Stimulated activated naive CD8-positive, alpha-beta T cell treated with anti-CD3 and anti-CD28 coated beads, Interleukin-15, amount 100 ng/mL, for 72 hours (primary cell): ENCODE results near the gene FOXN4.

Experiments used
- ATAC-seq: fragments of 150-1000 bp; cut with Tn5 transposase; 2 replicates; pipeline ENCODE4 v1.10.0; 2021; ENCODE audit warnings: mild to moderate bottlenecking, moderate library complexity
- DNase-seq, 2 donors: peaks; one replicate each; pipeline ENCODE4 v3.0.0; 2021 to 2022
- H3K27ac Mint-ChIP-seq, 2 donors: one replicate each; pipeline ENCODE4 v1.8.0; 2022; ENCODE audit warnings: mild to moderate bottlenecking in 2 of 2, mixed read lengths in 2 of 2, moderate library complexity in 2 of 2
- H3K27me3 Mint-ChIP-seq: one replicate; pipeline ENCODE4 v1.8.0; 2022; ENCODE audit warnings: mixed read lengths
- H3K4me1 Mint-ChIP-seq: one replicate; pipeline ENCODE4 v1.8.0; 2022; ENCODE audit warnings: mild to moderate bottlenecking, mixed read lengths
- H3K4me3 Mint-ChIP-seq, 2 donors: one replicate each; pipeline ENCODE4 v1.8.0; 2022; ENCODE audit warnings: mild to moderate bottlenecking in 2 of 2, mixed read lengths in 2 of 2, moderate library complexity in 1 of 2
- H3K9me3 Mint-ChIP-seq, 2 donors: one replicate each; pipeline ENCODE4 v1.8.0; 2022; ENCODE audit warnings: mixed read lengths in 2 of 2

FOXN4 gene

DNA sequence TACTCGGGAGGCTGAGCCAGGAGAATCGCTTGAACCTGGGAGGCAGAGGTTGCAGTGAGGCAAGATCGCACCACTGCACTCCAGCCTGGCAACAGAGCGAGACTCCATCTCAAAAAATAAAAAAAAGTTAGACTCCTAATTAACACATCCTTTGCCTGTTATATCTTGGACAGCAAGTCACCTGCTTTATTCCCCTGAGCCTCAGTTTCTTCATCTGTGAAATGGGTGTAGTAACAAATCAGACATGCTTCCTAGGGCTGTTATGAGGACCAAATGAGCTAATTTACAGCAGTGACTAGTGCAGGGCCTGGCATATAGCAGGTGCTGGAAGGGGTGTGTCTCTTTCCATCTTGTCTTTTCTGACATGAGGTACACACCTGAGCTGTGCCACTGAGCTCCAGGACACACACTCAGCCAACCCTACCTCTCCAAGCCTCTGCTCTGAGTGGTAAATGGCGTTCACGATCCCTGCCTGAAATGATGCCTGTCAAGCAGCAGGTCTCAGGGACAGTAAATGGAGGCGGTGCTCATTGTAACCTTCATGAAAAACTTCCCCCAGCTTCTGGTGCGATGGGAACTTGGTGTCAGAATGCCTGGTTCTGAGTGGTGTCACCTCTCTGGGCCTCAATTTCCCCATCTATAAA is 31.7 kb downstream of the FOXN4 start:
- Mint-ChIP-seq H3K4me3 (no peak overlapping the region), H3K27me3 (peaks cover 7% of the 10 kb centered on the region), H3K9me3 (no peaks in the 10 kb centered on the region), H3K27ac (no peak overlapping the region), H3K4me1 (no peaks in the 10 kb centered on the region)
- ATAC-seq (no peak), DNase-seq (no peak)

DNA sequence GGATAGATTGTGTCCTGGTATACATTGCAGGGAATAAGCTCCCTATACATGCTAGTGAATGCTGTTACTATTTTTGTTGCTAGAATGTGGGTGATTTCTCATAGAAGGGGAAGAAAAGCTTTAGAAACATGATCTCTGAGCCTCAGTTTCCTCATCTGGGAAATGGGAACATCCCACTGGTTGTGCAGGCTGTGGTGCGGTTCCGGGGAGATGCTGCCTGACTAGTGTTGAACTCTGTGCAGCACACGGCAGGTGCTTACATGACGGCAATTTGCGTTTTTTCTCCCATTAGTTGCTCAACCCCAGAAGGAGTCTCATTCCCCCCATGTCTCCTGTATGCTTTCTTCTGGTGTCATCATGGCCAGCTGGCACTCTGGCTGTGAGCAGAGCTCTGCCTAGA is 32.9 kb downstream of the FOXN4 start:
- H3K4me3 Mint-ChIP-seq, result no peak overlapping the region
- H3K27ac Mint-ChIP-seq, result no peak overlapping the region
- no peak for DNase-seq
- no peak for ATAC-seq
- H3K9me3 Mint-ChIP-seq, result peaks cover 0 to 1% of the 10 kb centered on the region in 2 donors
- H3K27me3 Mint-ChIP-seq, result peaks cover 7% of the 10 kb centered on the region
- no peaks in the 10 kb centered on the region for H3K4me1 Mint-ChIP-seq

DNA sequence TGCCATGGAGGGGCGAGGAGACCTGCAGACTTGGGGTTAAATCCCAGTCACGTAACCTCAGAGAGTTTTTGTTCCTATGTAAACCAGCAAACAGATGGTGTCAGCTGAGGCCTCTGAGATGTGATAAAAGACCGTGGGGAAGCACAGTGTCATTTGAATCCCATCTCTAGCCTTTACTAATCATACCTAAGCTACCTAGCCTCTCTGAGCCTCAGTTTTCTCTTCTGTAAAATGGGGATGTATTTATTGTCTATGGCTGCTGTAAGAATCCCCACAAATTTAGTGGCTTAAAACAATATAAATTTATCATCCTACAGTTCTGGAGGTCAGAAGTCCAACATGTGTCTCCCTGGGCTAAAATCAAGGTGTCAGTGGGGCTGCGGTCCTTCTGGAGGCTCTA is 33.9 kb downstream of the FOXN4 start:
- Mint-ChIP-seq H3K27ac (no peak overlapping the region), H3K4me1 (no peaks in the 10 kb centered on the region), H3K9me3 (peaks cover 0 to 11% of the 10 kb centered on the region in 2 donors), H3K4me3 (no peak overlapping the region), H3K27me3 (peaks cover 7% of the 10 kb centered on the region)
- ATAC-seq (no peak), DNase-seq (no peak)

DNA sequence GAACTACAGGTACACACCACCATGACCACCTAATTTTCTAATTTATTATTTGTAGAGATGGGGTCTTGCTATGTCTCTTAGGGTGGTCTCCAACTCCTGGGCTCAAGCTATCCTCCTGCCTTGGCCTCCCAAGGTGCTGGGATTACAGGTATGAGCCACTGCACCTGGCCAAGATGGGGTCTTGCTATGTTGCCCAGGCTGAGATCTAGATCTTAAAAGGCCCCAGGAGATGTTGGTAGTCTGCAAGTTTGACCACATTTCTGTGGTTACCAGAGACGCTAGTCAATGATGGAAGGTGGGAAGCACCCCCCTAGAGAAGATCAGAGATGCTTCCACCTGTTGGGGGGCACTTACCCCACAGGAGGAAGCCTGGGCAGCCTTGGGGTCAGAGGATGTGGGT is 34.7 kb downstream of the FOXN4 start:
- Mint-ChIP-seq H3K27me3 (peaks cover 7% of the 10 kb centered on the region), H3K4me3 (no peak overlapping the region), H3K27ac (no peak overlapping the region), H3K4me1 (no peaks in the 10 kb centered on the region), H3K9me3 (peaks cover 0 to 15% of the 10 kb centered on the region in 2 donors)
- DNase-seq (no peak), ATAC-seq (no peak)

DNA sequence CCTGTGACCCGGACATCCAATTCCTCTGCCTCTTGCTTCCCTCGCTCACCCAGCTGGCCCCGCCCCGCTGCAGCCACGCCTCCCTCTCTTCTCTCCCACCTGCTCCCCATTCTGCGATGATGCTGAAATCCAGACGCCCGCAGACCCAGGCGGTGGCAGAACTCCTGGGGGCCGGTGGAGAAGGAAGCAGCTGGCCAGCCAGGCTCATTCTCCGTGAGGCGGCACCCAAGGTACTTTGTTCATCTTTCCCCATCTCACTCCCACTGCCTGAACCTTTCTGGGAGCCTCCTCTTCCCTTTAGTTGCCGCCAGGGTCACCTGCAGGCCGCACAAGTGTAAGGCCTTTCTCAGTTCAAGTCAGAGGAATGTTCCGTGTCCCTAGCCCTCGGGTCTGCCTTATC is 35.7 kb downstream of the FOXN4 start:
- ATAC-seq (no peak), DNase-seq (no peak)
- Mint-ChIP-seq H3K27ac (no peak overlapping the region), H3K4me1 (no peaks in the 10 kb centered on the region), H3K4me3 (no peak overlapping the region), H3K27me3 (peaks cover 7% of the 10 kb centered on the region), H3K9me3 (peaks cover 0 to 15% of the 10 kb centered on the region in 2 donors)

DNA sequence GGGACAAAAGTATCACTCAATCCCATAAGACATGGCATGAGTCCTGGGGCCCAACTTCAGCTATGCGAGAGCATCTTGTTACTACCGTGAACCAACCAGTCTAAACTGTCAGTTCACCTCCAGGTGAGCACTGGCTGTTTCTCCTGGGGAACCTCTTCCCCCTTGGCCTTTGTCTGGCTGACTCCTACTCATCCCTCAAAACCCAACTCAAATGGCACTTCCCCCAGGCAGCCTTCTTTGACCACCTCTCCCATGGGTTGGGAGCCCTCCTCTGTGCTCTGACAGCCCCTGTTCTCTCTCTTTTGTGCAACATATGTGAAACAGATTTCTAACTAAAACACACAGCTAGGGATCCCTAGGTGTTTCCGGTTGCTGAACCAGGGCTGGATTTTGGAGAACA is 37.7 kb downstream of the FOXN4 start:
- DNase-seq (no peak), ATAC-seq (no peak)
- Mint-ChIP-seq H3K4me1 (no peaks in the 10 kb centered on the region), H3K9me3 (peaks cover 0 to 15% of the 10 kb centered on the region in 2 donors), H3K27ac (no peak overlapping the region), H3K27me3 (peaks cover 7% of the 10 kb centered on the region), H3K4me3 (no peak overlapping the region)

DNA sequence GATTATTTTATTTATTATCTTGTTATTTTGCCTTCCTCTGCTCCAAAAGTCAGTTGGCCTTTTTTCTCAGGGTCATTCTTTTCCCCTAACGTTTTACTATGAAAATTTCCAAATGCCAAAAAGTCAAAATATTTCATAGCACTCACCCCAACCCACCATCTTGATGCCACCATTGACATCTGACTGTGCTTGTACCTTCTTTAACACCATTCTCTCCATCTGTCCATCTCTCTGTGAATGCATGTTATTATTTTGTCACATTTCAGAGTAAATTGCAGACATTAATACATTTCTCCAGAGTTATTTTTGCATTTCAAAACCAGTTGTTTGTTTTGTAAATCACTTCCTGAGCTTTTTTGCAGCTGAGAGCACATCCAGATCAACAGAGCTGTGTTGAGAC is 38.6 kb downstream of the FOXN4 start:
- DNase-seq (no peak), ATAC-seq (no peak)
- peaks cover 0 to 15% of the 10 kb centered on the region in 2 donors for H3K9me3 Mint-ChIP-seq
- peaks cover 7% of the 10 kb centered on the region for H3K27me3 Mint-ChIP-seq
- no peak overlapping the region for H3K27ac Mint-ChIP-seq
- H3K4me1 Mint-ChIP-seq, result no peaks in the 10 kb centered on the region
- H3K4me3 Mint-ChIP-seq, result no peak overlapping the region

DNA sequence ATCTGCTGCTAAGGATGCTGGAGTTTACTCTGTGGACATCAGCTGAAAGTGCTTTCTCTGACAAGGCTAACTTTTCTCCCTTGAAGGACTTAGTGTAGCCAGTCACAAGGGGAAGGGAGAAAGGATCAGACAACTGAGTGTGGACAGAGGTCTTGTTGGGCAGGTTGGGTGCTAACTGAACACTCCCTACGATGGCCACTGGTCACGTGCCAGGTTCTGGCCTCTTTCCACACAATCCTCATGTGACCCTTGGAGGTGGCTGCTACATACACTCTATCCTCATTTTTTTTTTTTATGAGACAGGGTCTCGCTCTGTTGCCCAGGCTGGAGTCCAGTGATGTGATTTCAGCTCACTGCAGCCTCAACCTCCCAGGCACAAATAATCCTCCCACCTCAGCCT is 39.7 kb downstream of the FOXN4 start:
- no peak for DNase-seq
- Mint-ChIP-seq H3K4me3 (no peak overlapping the region), H3K27ac (no peak overlapping the region), H3K27me3 (peaks cover 7% of the 10 kb centered on the region), H3K4me1 (no peaks in the 10 kb centered on the region), H3K9me3 (peaks cover 0 to 15% of the 10 kb centered on the region in 2 donors)
- ATAC-seq, result no peak

DNA sequence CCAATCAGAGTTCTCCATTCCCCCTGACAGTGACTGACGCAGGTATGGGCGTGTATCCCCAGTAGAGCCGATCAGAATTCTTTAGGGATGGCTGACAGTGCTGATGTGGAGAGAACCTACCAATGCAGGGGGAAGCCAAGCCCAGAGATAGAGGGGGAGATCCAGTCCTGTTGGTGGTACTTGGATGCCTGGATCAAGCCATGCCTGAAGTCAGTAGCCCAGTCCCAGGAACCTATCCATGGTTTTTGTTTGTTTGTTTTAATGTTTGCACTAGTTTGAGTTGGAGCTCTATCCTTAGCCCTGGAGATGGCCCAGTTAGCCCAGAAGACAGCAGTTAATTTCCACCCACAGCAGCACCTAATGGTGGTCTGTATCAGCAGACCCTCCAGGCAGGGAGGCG is 40.2 kb downstream of the FOXN4 start:
- Mint-ChIP-seq H3K4me3 (no peak overlapping the region), H3K27me3 (peaks cover 7% of the 10 kb centered on the region), H3K4me1 (no peaks in the 10 kb centered on the region)

DNA sequence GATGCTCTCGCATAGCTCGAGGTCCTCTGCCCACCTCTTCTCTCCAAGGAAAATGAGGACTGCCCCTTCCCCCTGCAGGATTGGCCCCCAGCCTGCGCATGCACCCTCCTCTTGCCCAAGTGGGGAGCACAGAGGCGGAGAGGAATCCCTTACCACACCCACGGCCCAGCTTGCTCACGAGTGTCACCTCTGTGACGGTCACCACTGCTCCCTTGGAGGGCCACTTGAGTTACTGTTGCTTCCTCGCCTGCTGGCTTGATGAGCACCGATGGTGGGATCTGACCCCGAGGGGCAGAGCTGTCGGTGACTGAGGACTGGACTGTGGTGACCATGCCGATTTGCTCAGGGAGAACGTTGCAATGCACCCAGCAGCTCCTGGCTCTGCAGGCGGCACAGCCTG is 41.7 kb downstream of the FOXN4 start:
- no peaks in the 10 kb centered on the region for H3K4me1 Mint-ChIP-seq
- no peak overlapping the region for H3K4me3 Mint-ChIP-seq
- H3K27ac Mint-ChIP-seq, result no peak overlapping the region
- ATAC-seq (no peak), DNase-seq (no peak)
- H3K9me3 Mint-ChIP-seq, result peaks cover 0 to 15% of the 10 kb centered on the region in 2 donors
- no peaks in the 10 kb centered on the region for H3K27me3 Mint-ChIP-seq

More for the DNA sequence above, 40.2 kb downstream of the FOXN4 start:
- Mint-ChIP-seq H3K9me3 (peaks cover 0 to 15% of the 10 kb centered on the region in 2 donors), H3K27ac (peak overlapping the region in 1 of 2 donors; percentile 68)
- no peak for ATAC-seq
- no peak for DNase-seq

DNA sequence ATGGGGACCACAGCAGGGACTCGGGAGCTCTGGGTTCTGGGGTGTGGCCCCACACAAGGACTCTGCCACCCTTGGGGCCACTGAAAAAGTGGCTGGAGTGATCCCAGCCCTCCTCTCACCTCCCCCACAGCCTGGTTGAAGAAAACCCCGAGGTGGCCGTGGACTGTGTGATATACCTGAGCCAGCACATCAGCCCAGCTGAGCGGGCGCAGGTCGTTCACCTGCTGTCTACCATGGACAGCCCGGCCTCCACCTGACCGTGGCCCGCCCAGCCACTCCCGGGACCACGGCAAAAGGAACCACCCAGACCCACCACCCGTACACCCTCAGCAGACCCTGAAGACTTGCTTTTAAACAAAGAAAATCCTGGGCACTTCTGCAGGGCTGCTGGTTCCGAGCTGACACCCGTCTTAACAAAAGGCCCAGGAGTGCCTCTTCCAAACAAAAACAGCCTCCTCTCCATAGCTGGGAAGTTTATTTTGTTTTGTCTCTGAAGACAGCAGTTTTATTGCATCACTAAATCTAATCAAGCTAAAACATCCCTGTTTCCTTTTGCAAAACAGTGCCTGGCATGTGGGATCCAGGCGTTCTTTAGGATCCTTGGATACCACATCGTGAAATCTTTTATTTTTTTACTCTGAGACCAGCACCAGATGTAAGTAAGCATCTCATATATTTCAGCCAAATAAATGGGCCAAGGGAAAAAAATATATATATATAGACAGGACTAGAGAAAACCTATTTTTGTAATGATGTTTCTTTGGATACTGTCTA is 42.8 kb downstream of the FOXN4 start:
- H3K27ac Mint-ChIP-seq, result no peak overlapping the region
- H3K9me3 Mint-ChIP-seq, result peaks cover 0 to 15% of the 10 kb centered on the region in 2 donors
- H3K4me3 Mint-ChIP-seq, result no peak overlapping the region
- H3K27me3 Mint-ChIP-seq, result no peaks in the 10 kb centered on the region
- H3K4me1 Mint-ChIP-seq, result no peaks in the 10 kb centered on the region
- ATAC-seq (no peak), DNase-seq (no peak)

DNA sequence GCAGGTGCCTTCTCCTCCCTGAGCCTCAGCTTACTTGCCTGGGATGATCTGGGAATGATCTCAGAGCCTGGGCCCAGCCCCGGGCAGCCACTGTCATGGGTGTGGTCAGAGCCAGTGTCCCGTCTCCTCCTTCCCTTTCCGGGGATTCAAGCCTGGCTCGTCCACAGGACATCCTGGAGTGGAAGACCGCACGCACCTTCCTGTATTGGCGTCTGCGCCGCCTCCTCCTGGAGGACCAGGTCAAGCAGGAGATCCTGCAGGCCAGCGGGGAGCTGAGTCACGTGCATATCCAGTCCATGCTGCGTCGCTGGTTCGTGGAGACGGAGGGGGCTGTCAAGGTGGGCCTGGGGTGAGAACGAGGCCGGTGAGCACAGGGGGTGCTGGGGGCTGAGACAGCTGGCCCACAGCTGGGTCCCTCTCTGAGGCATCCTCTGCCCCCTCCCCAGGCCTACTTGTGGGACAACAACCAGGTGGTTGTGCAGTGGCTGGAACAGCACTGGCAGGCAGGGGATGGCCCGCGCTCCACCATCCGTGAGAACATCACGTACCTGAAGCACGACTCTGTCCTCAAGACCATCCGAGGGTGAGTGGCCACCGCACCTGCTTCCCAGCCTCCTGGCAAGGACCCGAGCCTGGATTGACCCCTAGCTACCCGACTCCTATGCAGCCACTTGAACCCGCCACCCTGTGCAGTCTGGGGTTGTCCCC is 44.0 kb downstream of the FOXN4 start:
- no peak for DNase-seq
- ATAC-seq, result no peak
- Mint-ChIP-seq H3K4me3 (no peak overlapping the region), H3K27ac (no peak overlapping the region), H3K27me3 (no peaks in the 10 kb centered on the region), H3K4me1 (no peaks in the 10 kb centered on the region), H3K9me3 (peaks cover 0 to 3% of the 10 kb centered on the region in 2 donors)

DNA sequence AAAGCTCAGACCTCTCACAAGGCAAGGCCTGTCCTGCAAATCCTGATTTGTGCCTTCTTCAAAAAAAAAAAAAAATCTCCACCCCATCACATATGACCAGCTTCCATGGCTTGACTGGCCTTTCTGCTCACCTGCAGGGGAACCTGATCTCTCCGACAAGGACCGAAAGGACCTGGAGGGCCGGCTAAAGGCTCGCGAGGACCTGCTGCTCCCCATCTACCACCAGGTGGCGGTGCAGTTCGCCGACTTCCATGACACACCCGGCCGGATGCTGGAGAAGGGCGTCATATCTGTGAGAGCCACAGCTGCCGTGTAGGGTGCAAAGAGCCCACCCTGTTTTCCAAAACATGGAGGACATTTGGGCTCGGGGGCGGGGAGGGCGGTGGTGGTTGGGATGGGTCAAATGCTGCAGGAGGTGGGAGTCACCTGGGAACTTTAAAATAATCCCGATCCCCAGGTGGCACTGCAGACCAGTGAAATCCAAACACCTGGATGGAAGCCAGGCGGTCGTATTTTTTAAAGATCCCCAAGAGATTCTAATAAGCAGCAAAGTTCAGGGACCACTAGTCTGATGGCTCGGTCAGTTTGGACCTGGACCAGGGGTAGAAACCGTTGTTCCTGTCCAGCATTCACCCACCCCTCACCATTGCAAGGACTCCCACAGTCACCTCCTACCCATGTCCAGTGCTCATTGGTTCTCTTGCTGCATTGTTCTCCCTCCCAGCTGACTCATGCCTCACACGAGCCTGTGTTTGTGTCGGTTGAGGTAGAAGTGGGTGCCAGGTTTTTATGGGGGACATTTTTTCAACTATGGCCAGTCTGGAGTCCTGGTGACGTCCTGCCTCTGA is 44.8 kb downstream of the FOXN4 start:
- ATAC-seq, result peak; percentile 53
- peak; percentile 29 to 38 for DNase-seq
- Mint-ChIP-seq H3K27ac (no peak overlapping the region), H3K27me3 (no peaks in the 10 kb centered on the region), H3K4me3 (no peak overlapping the region), H3K9me3 (no peaks in the 10 kb centered on the region), H3K4me1 (no peaks in the 10 kb centered on the region)

DNA sequence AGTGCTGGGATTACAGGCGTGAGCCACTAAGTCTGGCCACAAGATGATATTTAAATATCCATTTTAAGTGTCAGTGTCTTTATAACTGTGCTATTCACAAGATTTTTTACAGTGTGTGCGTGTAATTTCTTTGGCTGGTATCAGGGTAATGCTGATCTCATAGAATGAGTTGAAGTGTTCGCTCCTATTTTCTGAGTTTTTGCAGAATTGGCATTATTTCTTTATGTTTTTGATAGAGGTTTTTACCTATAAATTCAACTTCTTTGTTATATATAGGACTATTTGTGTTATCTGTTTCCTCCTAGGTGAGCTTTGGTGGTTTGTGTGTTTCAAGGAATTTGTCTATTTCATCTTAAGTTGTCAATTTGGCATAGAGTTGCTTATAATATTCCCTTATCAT is 45.6 kb downstream of the FOXN4 start:
- ATAC-seq (no peak), DNase-seq (no peak)
- H3K27me3 Mint-ChIP-seq, result no peaks in the 10 kb centered on the region
- no peaks in the 10 kb centered on the region for H3K9me3 Mint-ChIP-seq
- H3K4me3 Mint-ChIP-seq, result no peak overlapping the region
- no peaks in the 10 kb centered on the region for H3K4me1 Mint-ChIP-seq
- no peak overlapping the region for H3K27ac Mint-ChIP-seq

DNA sequence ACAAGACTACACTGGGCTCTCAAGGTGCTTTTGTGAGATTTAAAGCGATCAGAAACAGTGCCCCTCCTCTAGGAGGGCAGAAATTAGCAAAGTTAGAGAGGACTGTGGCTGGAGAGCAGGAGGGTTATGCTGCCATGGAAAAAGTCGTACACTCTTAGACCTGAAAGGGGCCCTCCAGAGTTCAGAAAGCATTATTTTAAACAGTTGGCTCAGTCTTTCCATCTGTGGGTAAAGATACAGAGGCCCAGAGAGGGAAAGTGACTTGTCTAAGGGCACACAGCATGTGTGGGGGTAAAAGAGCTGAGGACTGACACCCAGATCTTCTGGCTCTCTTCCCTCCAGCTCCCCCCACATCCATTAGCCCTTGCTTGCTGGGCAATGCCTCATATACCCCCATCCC is 47.1 kb downstream of the FOXN4 start:
- Mint-ChIP-seq H3K4me1 (no peaks in the 10 kb centered on the region), H3K9me3 (no peaks in the 10 kb centered on the region), H3K4me3 (no peak overlapping the region), H3K27me3 (no peaks in the 10 kb centered on the region), H3K27ac (no peak overlapping the region)
- no peak for DNase-seq
- no peak for ATAC-seq
